Measurements from ENCODE around the gene C16orf95. TPM values are rescaled to one million over a fixed set of nuclear protein-coding genes. Genes with fewer than 3 reads are reported as not detected.

Gene C16orf95
- total and polyA plus RNA-seq, 4 donors: 4.3 to 9.9 (median 5.6) TPM

Small RNAs within 50 kb of the gene (small RNA-seq; reads per million reads assigned to genes)
- not detected for gene AC010531.2 (ENCODE audit: low replicate concordance)

Other genes starting within 250 kb of the C16orf95 start
- gene FBXO31, start 66.4 kb upstream of the C16orf95 start, total RNA-seq: 10 to 100 TPM; 21.0 to 41.9 TPM
- gene FBXO31, start 66.4 kb upstream of the C16orf95 start, polyA plus RNA-seq (ENCODE audit: insufficient read length in 2 of 2): 10 to 100 TPM; 40.1 to 48.6 TPM
- gene MAP1LC3B, start 74.9 kb upstream of the C16orf95 start, total RNA-seq: 10 to 100 TPM; 66.5 to 91.6 TPM
- gene MAP1LC3B, start 74.9 kb upstream of the C16orf95 start, polyA plus RNA-seq (ENCODE audit: insufficient read length in 2 of 2): 100 to 1,000 TPM; 147 to 181 TPM
- gene ZCCHC14, start 175.6 kb upstream of the C16orf95 start, total RNA-seq: 10 to 100 TPM; 16.8 to 21.9 TPM
- gene ZCCHC14, start 175.6 kb upstream of the C16orf95 start, polyA plus RNA-seq (ENCODE audit: insufficient read length in 2 of 2): 10 to 100 TPM; 32.5 to 43.5 TPM